Fibroblast of lung (primary cell): ENCODE measurements around the gene MCOLN1. TPM values are rescaled to one million over a fixed set of nuclear protein-coding genes. Genes with fewer than 3 reads are reported as not detected.
A peak's percentile ranks its signal among the peaks of the same experiment; 100 is the strongest.

Source experiments
- DNase-seq, 2 donors: peaks; one replicate each; pipeline versions ENCODE4 v3.0.0 to v3.0.0-alpha.2; 2010; ENCODE audit warnings: low read depth in 2 of 2
- H2AFZ ChIP-seq: 2 replicates; pipeline ENCODE4 v1.5.1; 2012; ENCODE audit warnings: low read length, control low read depth, inconsistent platforms
- H3K27ac ChIP-seq: 2 replicates; pipeline ENCODE4 v1.5.1; 2011; ENCODE audit warnings: low read length, control low read depth; ENCODE audit not compliant: insufficient read depth
- H3K27me3 ChIP-seq: 2 replicates; pipeline ENCODE4 v1.5.1; 2011; ENCODE audit warnings: mild to moderate bottlenecking, low read length; ENCODE audit not compliant: control insufficient read depth, insufficient read depth
- H3K36me3 ChIP-seq: 2 replicates; pipeline ENCODE4 v1.5.1; 2011; ENCODE audit warnings: low read length; ENCODE audit not compliant: control insufficient read depth, insufficient read depth
- H3K4me1 ChIP-seq: 2 replicates; pipeline ENCODE4 v1.5.1; 2011; ENCODE audit warnings: low read length; ENCODE audit not compliant: control insufficient read depth, insufficient read depth; ENCODE audit errors: extremely low read depth
- H3K4me2 ChIP-seq: 2 replicates; pipeline ENCODE4 v1.5.1; 2011; ENCODE audit warnings: low read length, control low read depth; ENCODE audit not compliant: insufficient read depth; ENCODE audit errors: extremely low read depth
- H3K4me3 ChIP-seq, 4 experiments: fragments of 200-600 bp in 1 of 4; sonication (generic) in 1 of 4; replicated peaks in 1 of 4; 2 replicates each; pipeline ENCODE4 v1.5.1; 2011 to 2016; ENCODE audit warnings: low read length in 4 of 4, low read depth in 3 of 4, mild to moderate bottlenecking in 3 of 4, control low read depth in 2 of 4, inconsistent platforms in 1 of 4, mixed read lengths in 1 of 4; ENCODE audit not compliant: insufficient read depth in 1 of 4; ENCODE audit errors: control extremely low read depth in 1 of 4
- H3K79me2 ChIP-seq: 2 replicates; pipeline ENCODE4 v1.5.1; 2012; ENCODE audit warnings: mild to moderate bottlenecking, low read length, inconsistent platforms; ENCODE audit not compliant: control insufficient read depth, insufficient read depth
- H3K9ac ChIP-seq: 2 replicates; pipeline ENCODE4 v1.5.1; 2011; ENCODE audit warnings: mild to moderate bottlenecking, low read length, control low read depth; ENCODE audit not compliant: insufficient read depth
- H3K9me3 ChIP-seq: 2 replicates; pipeline ENCODE4 v1.5.1; 2012; ENCODE audit warnings: low read depth, low read length; ENCODE audit not compliant: control insufficient read depth, insufficient read depth
- H4K20me1 ChIP-seq: 2 replicates; pipeline ENCODE4 v1.5.1; 2011; ENCODE audit warnings: low read length; ENCODE audit not compliant: control insufficient read depth, insufficient read depth; ENCODE audit errors: extremely low read depth
- CTCF ChIP-seq, 2 donors: IDR thresholded peaks in 1 of 2; conservative IDR thresholded peaks in 1 of 2; 1 replicate in 1 of 2; 2 replicates in 1 of 2; pipeline ENCODE4 v1.5.1; 2011 to 2012; ENCODE audit warnings: low read length in 2 of 2, control low read depth in 1 of 2, inconsistent platforms in 1 of 2, low read depth in 1 of 2, mild to moderate bottlenecking in 1 of 2
- EZH2 ChIP-seq: IDR thresholded peaks from 2 replicates; pipeline ENCODE4 v1.5.1; 2012; ENCODE audit warnings: low read length, control low read depth, mild to moderate bottlenecking; ENCODE audit errors: missing control alignments
- polyA plus RNA-seq, 2 donors: library from polyadenylated mRNA; depleted of rRNA in 1 of 2; stranded (reverse) in 1 of 2; unstranded in 1 of 2; fragments of >200 nt; gene quantifications; 2 replicates each; pipeline ENCODE4 v1.2.1, GENCODE V29; 2011 to 2012; ENCODE audit warnings: missing spikeins in 1 of 2
- total RNA-seq: library from RNA; depleted of rRNA; stranded (reverse); fragments of >200 nt; gene quantifications from 2 replicates; pipeline ENCODE4 v1.2.1, GENCODE V29; 2014

The MCOLN1 gene
- total and polyA plus RNA-seq, 2 donors (not counting 1 experiment from before 2014, with no cell fraction given): 4.0 to 15.1 TPM

GRCh38 chr19:7492558-7492957 is 29.9 kb upstream of the MCOLN1 start:
- Histone ChIP-seq H3K36me3 (no peaks in the 10 kb centered on the region), H3K9me3 (no peaks in the 10 kb centered on the region), H3K4me1 (peaks cover 11% of the 10 kb centered on the region), H3K4me3 (no peak overlapping the region), H3K4me2 (no peak overlapping the region), H2AFZ (no peak overlapping the region), H3K9ac (no peak overlapping the region), H3K79me2 (no peaks in the 10 kb centered on the region), H4K20me1 (no peaks in the 10 kb centered on the region), H3K27ac (no peak overlapping the region), H3K27me3 (no peaks in the 10 kb centered on the region)
- TF ChIP-seq EZH2 (no peak), CTCF (conservative IDR thresholded peaks at IDR 0.05 in 1 of 2, IDR thresholded peaks at IDR 0.05 in 1 of 2; ENCODE audit: low read depth in 1 of 2, low read length in 2 of 2) (no peak)
- DNase-seq: no peak

- Histone ChIP-seq H2AFZ (peak overlapping the region; percentile 96), H3K27ac (peak overlapping the region; percentile 61), H3K79me2 (no peaks in the 10 kb centered on the region), H3K27me3 (no peaks in the 10 kb centered on the region), H3K36me3 (no peaks in the 10 kb centered on the region), H3K4me1 (peaks cover 7% of the 10 kb centered on the region), H4K20me1 (no peaks in the 10 kb centered on the region), H3K9ac (peak overlapping the region; percentile 42), H3K9me3 (no peaks in the 10 kb centered on the region), H3K4me2 (peak overlapping the region; percentile 44), H3K4me3 (no peak overlapping the region)
- TF ChIP-seq EZH2 (no peak), CTCF (conservative IDR thresholded peaks at IDR 0.05 in 1 of 2, IDR thresholded peaks at IDR 0.05 in 1 of 2; ENCODE audit: low read depth in 1 of 2, low read length in 2 of 2) (peak in 1 of 2 donors; percentile 18)
- peak; percentile 31 to 42 for DNase-seq
These were observed 27.9 kb upstream of the MCOLN1 start for GRCh38 chr19:7494416-7495098.

- peaks cover 7% of the 10 kb centered on the region for H3K4me1 ChIP-seq
- TF ChIP-seq CTCF (conservative IDR thresholded peaks at IDR 0.05 in 1 of 2, IDR thresholded peaks at IDR 0.05 in 1 of 2; ENCODE audit: low read depth in 1 of 2, low read length in 2 of 2) (peak; percentile 38 to 47), EZH2 (no peak)
- no peak overlapping the region for H3K9ac ChIP-seq
- no peaks in the 10 kb centered on the region for H3K9me3 ChIP-seq
- H3K79me2 ChIP-seq: no peaks in the 10 kb centered on the region
- H3K4me2 ChIP-seq: no peak overlapping the region
- no peak overlapping the region for H3K4me3 ChIP-seq
- no peaks in the 10 kb centered on the region for H3K36me3 ChIP-seq
- no peak overlapping the region for H3K27ac ChIP-seq
- no peak for DNase-seq
- no peaks in the 10 kb centered on the region for H3K27me3 ChIP-seq
- H2AFZ ChIP-seq: no peak overlapping the region
- H4K20me1 ChIP-seq: no peaks in the 10 kb centered on the region
These were observed 25.1 kb upstream of the MCOLN1 start for GRCh38 chr19:7497292-7497691.
